Fibroblast of lung (primary cell): Measurements from ENCODE around the gene ETFB. TPM values are rescaled to one million over a fixed set of nuclear protein-coding genes. Genes with fewer than 3 reads are reported as not detected.
"Not testable (repeated sequence)": the region's sequence is repeated elsewhere in the genome, so short reads cannot be mapped to it uniquely, and the experiment has no call there.

ENCODE experiments used
- DNase-seq, 2 donors: peaks; one replicate each; pipeline versions ENCODE4 v3.0.0 to v3.0.0-alpha.2; 2010; ENCODE audit warnings: low read depth in 2 of 2
- H2AFZ ChIP-seq: 2 replicates; pipeline ENCODE4 v1.5.1; 2012; ENCODE audit warnings: low read length, control low read depth, inconsistent platforms
- H3K27ac ChIP-seq: 2 replicates; pipeline ENCODE4 v1.5.1; 2011; ENCODE audit warnings: low read length, control low read depth; ENCODE audit not compliant: insufficient read depth
- H3K27me3 ChIP-seq: 2 replicates; pipeline ENCODE4 v1.5.1; 2011; ENCODE audit warnings: mild to moderate bottlenecking, low read length; ENCODE audit not compliant: control insufficient read depth, insufficient read depth
- H3K36me3 ChIP-seq: 2 replicates; pipeline ENCODE4 v1.5.1; 2011; ENCODE audit warnings: low read length; ENCODE audit not compliant: control insufficient read depth, insufficient read depth
- H3K4me1 ChIP-seq: 2 replicates; pipeline ENCODE4 v1.5.1; 2011; ENCODE audit warnings: low read length; ENCODE audit not compliant: control insufficient read depth, insufficient read depth; ENCODE audit errors: extremely low read depth
- H3K4me2 ChIP-seq: 2 replicates; pipeline ENCODE4 v1.5.1; 2011; ENCODE audit warnings: low read length, control low read depth; ENCODE audit not compliant: insufficient read depth; ENCODE audit errors: extremely low read depth
- H3K4me3 ChIP-seq, 4 experiments: fragments of 200-600 bp in 1 of 4; sonication (generic) in 1 of 4; replicated peaks in 1 of 4; 2 replicates each; pipeline ENCODE4 v1.5.1; 2011 to 2016; ENCODE audit warnings: low read length in 4 of 4, low read depth in 3 of 4, mild to moderate bottlenecking in 3 of 4, control low read depth in 2 of 4, inconsistent platforms in 1 of 4, mixed read lengths in 1 of 4; ENCODE audit not compliant: insufficient read depth in 1 of 4; ENCODE audit errors: control extremely low read depth in 1 of 4
- H3K79me2 ChIP-seq: 2 replicates; pipeline ENCODE4 v1.5.1; 2012; ENCODE audit warnings: mild to moderate bottlenecking, low read length, inconsistent platforms; ENCODE audit not compliant: control insufficient read depth, insufficient read depth
- H3K9ac ChIP-seq: 2 replicates; pipeline ENCODE4 v1.5.1; 2011; ENCODE audit warnings: mild to moderate bottlenecking, low read length, control low read depth; ENCODE audit not compliant: insufficient read depth
- H3K9me3 ChIP-seq: 2 replicates; pipeline ENCODE4 v1.5.1; 2012; ENCODE audit warnings: low read depth, low read length; ENCODE audit not compliant: control insufficient read depth, insufficient read depth
- H4K20me1 ChIP-seq: 2 replicates; pipeline ENCODE4 v1.5.1; 2011; ENCODE audit warnings: low read length; ENCODE audit not compliant: control insufficient read depth, insufficient read depth; ENCODE audit errors: extremely low read depth
- EZH2 ChIP-seq: IDR thresholded peaks from 2 replicates; pipeline ENCODE4 v1.5.1; 2012; ENCODE audit warnings: low read length, control low read depth, mild to moderate bottlenecking; ENCODE audit errors: missing control alignments
- polyA plus RNA-seq, 2 donors: library from polyadenylated mRNA; depleted of rRNA in 1 of 2; stranded (reverse) in 1 of 2; unstranded in 1 of 2; fragments of >200 nt; gene quantifications; 2 replicates each; pipeline ENCODE4 v1.2.1, GENCODE V29; 2011 to 2012; ENCODE audit warnings: missing spikeins in 1 of 2
- total RNA-seq: library from RNA; depleted of rRNA; stranded (reverse); fragments of >200 nt; gene quantifications from 2 replicates; pipeline ENCODE4 v1.2.1, GENCODE V29; 2014
- TF ChIP-seq, protein P1 (sequence below), 2 donors: IDR thresholded peaks in 1 of 2; conservative IDR thresholded peaks in 1 of 2; 1 replicate in 1 of 2; 2 replicates in 1 of 2; pipeline ENCODE4 v1.5.1; 2011 to 2012; ENCODE audit warnings: low read length in 2 of 2, control low read depth in 1 of 2, inconsistent platforms in 1 of 2, low read depth in 1 of 2, mild to moderate bottlenecking in 1 of 2

Gene ETFB
- total and polyA plus RNA-seq, 2 donors (not counting 1 experiment from before 2014, with no cell fraction given), result 84.4 to 123 TPM

DNA sequence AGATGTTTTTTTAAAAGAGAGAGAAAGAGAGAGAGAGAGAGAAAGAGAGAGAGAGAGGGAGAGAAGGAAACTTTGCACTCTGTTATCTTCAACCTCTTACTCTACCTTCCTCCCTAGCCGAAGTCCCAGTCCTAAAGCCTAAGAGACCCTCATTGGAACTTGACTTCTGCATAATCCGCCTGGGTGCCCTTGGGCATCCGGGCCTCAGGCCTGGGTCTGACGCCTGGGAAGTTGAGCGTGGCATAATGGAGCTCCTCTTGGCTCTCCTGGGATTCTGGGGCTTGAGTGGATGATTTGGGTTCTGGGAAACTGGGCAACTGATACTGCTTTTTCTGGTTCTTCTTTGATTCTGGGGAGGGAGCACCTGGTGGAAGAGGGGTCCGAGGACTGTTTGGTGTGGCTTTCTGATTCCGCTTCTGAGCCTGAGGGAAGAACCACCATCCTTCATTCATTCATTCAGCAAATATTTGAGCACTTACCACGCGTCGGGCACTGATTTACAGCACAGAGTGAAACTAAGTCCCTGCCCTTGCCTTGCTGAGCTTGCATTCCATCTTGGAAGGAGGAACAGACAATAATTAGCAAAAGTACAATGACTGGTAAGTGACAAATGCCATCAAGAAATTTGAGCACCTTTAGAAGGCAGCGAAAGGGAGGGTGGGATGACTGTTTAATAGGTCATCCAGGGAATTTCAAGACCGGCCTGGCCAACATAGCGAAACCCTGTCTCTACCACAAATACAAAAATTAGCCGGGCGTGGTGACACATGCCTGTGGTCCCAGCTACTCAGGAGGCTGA, 45.0 kb upstream of the ETFB start:
- Histone ChIP-seq H3K27ac (no peak overlapping the region), H3K4me3 (no peak overlapping the region), H3K9me3 (no peaks in the 10 kb centered on the region), H3K9ac (no peak overlapping the region), H2AFZ (no peak overlapping the region), H3K4me1 (no peaks in the 10 kb centered on the region), H3K4me2 (no peak overlapping the region), H4K20me1 (no peaks in the 10 kb centered on the region), H3K27me3 (no peaks in the 10 kb centered on the region), H3K36me3 (no peaks in the 10 kb centered on the region), H3K79me2 (no peaks in the 10 kb centered on the region)
- no peak for DNase-seq
- TF ChIP-seq, protein P1, sequence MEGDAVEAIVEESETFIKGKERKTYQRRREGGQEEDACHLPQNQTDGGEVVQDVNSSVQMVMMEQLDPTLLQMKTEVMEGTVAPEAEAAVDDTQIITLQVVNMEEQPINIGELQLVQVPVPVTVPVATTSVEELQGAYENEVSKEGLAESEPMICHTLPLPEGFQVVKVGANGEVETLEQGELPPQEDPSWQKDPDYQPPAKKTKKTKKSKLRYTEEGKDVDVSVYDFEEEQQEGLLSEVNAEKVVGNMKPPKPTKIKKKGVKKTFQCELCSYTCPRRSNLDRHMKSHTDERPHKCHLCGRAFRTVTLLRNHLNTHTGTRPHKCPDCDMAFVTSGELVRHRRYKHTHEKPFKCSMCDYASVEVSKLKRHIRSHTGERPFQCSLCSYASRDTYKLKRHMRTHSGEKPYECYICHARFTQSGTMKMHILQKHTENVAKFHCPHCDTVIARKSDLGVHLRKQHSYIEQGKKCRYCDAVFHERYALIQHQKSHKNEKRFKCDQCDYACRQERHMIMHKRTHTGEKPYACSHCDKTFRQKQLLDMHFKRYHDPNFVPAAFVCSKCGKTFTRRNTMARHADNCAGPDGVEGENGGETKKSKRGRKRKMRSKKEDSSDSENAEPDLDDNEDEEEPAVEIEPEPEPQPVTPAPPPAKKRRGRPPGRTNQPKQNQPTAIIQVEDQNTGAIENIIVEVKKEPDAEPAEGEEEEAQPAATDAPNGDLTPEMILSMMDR (conservative IDR thresholded peaks at IDR 0.05 in 1 of 2, IDR thresholded peaks at IDR 0.05 in 1 of 2; ENCODE audit: low read depth in 1 of 2, low read length in 2 of 2), result no peak
- no peak for TF ChIP-seq EZH2

DNA sequence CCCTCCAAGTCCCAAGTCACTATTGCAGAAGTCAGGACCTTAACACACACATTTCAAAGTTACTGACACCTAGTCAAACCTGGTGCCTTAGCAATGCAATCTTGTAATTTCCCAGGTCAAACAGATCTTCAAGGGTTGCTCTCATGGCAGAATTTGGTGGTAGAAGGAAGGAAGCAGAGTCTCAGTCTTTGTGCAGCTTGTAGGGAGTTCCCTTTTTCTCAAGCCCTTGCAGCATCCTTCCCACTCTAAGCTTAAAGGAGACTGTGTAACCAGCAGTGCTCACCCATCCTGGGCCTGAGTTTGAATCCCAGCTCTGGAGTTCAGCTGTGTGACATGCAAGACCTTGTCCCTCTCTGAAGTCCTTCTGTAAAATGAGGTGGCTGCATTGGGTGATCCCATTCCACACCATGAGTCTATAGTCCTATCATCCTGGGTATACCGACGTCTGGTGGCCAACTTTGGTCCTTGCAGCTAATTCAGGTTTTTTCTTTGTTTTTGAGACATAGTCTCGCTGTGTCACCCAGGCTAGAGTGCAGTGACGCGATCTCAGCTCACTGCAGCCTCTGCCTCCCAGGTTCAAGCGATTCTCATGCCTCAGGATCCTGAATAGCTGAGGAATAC, 41.4 kb upstream of the ETFB start:
- Histone ChIP-seq H3K4me3 (no peak overlapping the region), H3K9me3 (no peaks in the 10 kb centered on the region), H2AFZ (no peak overlapping the region), H3K4me2 (no peak overlapping the region), H3K4me1 (no peaks in the 10 kb centered on the region), H3K36me3 (no peaks in the 10 kb centered on the region), H3K79me2 (no peaks in the 10 kb centered on the region), H4K20me1 (no peaks in the 10 kb centered on the region), H3K9ac (no peak overlapping the region), H3K27me3 (no peaks in the 10 kb centered on the region), H3K27ac (no peak overlapping the region)
- peak in 1 of 2 donors; percentile 39 for DNase-seq
- no peak for TF ChIP-seq EZH2
- TF ChIP-seq, protein P1 (conservative IDR thresholded peaks at IDR 0.05 in 1 of 2, IDR thresholded peaks at IDR 0.05 in 1 of 2; ENCODE audit: low read depth in 1 of 2, low read length in 2 of 2), result peak; percentile 38 to 60

DNA sequence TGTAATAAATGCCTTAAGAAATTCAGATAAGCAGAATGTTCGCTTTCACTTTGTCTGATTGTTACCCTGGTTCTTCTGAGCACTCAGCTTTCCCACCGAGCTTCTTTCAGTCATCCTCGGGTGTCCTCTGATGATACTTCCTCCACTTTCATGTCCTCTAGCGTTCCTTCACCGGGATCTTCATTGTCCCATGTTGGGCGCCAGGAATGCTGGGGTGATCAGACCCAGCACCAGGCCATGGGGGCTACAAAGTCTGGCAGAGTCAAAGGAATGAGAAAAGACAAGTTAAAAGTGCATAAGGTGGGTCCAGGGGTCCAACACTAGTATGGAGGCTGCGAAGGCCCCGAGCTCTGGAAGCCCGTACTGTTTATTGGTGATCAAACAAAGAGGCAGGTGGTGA, 35.9 kb upstream of the ETFB start:
- Histone ChIP-seq H3K27me3 (no peaks in the 10 kb centered on the region), H3K4me1 (no peaks in the 10 kb centered on the region), H3K79me2 (no peaks in the 10 kb centered on the region), H3K9me3 (no peaks in the 10 kb centered on the region), H4K20me1 (no peaks in the 10 kb centered on the region), H3K4me2 (no peak overlapping the region), H3K36me3 (no peaks in the 10 kb centered on the region), H3K4me3 (no peak overlapping the region), H3K9ac (no peak overlapping the region), H3K27ac (no peak overlapping the region), H2AFZ (no peak overlapping the region)
- no peak for DNase-seq
- TF ChIP-seq, protein P1 (conservative IDR thresholded peaks at IDR 0.05 in 1 of 2, IDR thresholded peaks at IDR 0.05 in 1 of 2; ENCODE audit: low read depth in 1 of 2, low read length in 2 of 2), result no peak
- no peak for TF ChIP-seq EZH2

DNA sequence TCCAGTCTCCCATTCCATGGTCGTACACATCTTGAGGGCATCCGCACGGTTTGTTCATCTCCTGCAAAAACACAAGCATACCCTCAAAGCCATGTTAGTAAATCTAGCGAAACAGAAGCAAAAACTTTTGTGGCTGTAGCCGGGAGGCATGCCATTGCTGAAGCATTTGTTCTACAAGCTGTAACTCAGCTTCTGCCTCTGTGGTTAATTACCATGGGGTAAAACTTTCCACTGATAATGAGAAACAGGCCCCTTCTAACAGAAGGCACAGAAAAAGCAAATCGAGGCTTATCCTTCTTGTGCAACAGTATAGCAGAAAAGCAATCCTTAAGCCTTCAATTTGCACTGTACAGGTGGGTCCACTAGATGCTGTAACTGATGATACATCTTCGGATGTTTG, 33.7 kb upstream of the ETFB start:
- H3K79me2 ChIP-seq, H3K9ac ChIP-seq, H2AFZ ChIP-seq, H3K36me3 ChIP-seq, H3K27me3 ChIP-seq, H3K4me3 ChIP-seq, H3K9me3 ChIP-seq, H3K27ac ChIP-seq, H3K4me1 ChIP-seq, DNase-seq, H4K20me1 ChIP-seq, H3K4me2 ChIP-seq: not testable (repeated sequence)
